OCI-LY3 (cell line): Measurements from ENCODE around the gene ANKRD2.

Experiments
- H2AFZ ChIP-seq: fragments of 200-600, 300-600 bp; shearing (Covaris generic); 2 replicates; pipeline ENCODE4 v1.6.0; 2014; ENCODE audit warnings: antibody characterized with exemption, low read depth, low read length
- H3K27ac ChIP-seq: fragments of 200-600, 300-600 bp; sonication (generic); 2 replicates; pipeline ENCODE4 v1.5.1; 2014; ENCODE audit warnings: mild to moderate bottlenecking, low read length, moderate library complexity, mixed read lengths
- H3K27me3 ChIP-seq: fragments of 200-600, 300-600 bp; sonication (generic); 2 replicates; pipeline ENCODE4 v1.6.1; 2014; ENCODE audit warnings: low read depth, low read length, mixed read lengths
- H3K36me3 ChIP-seq: fragments of 200-600, 300-600 bp; sonication (generic); replicated peaks from 2 replicates; pipeline ENCODE3; 2014; ENCODE audit warnings: low read depth, low read length, mixed read lengths
- H3K4me1 ChIP-seq: fragments of 300-600, 200-600 bp; sonication (generic); 2 replicates; pipeline ENCODE4 v1.6.1; 2014; ENCODE audit warnings: low read length, mixed read lengths
- H3K4me2 ChIP-seq: fragments of 200-600, 300-600 bp; sonication (generic); 2 replicates; pipeline ENCODE4 v1.6.1; 2014; ENCODE audit warnings: low read length, mixed read lengths
- H3K4me3 ChIP-seq: fragments of 300-600, 200-600 bp; sonication (generic); 2 replicates; pipeline ENCODE4 v1.5.1; 2014; ENCODE audit warnings: antibody characterized with exemption, mild to moderate bottlenecking, low read length, moderate library complexity
- H3K79me2 ChIP-seq: fragments of 300-600, 200-600 bp; shearing (Covaris generic); 2 replicates; pipeline ENCODE4 v1.6.1; 2014; ENCODE audit warnings: mild to moderate bottlenecking, low read length, mixed read lengths
- H3K9ac ChIP-seq: fragments of 300-600, 200-600 bp; shearing (Covaris generic); 2 replicates; pipeline ENCODE4 v1.6.0; 2014; ENCODE audit warnings: mild to moderate bottlenecking, low read length, moderate library complexity
- H3K9me3 ChIP-seq: fragments of 200-600, 300-600 bp; shearing (Covaris generic); 2 replicates; pipeline ENCODE4 v1.6.1; 2014; ENCODE audit warnings: low read length, mixed read lengths; ENCODE audit not compliant: insufficient read depth
- H4K20me1 ChIP-seq: fragments of 200-600, 300-600 bp; sonication (generic); 2 replicates; pipeline ENCODE4 v1.6.1; 2016; ENCODE audit warnings: low read length, mixed read lengths; ENCODE audit not compliant: insufficient read depth
- CTCF ChIP-seq: fragments of 200-600, 300-600 bp; sonication (generic); IDR thresholded peaks from 2 replicates; pipeline ENCODE4 v1.5.1; 2014; ENCODE audit warnings: antibody characterized with exemption, low read length, low read depth
- EZH2phosphoT487 ChIP-seq: fragments of 200-600 bp; shearing (Covaris generic); IDR thresholded peaks from 2 replicates; pipeline ENCODE4 v1.6.1; 2018; ENCODE audit warnings: antibody characterized with exemption, mixed run types, low read depth

Gene ANKRD2

GRCh38 chr10:97572214-97572989, at the start of gene ANKRD2:
TSS of gene ANKRD2 (plus strand) at chr10:97572779. CDS start at chr10:97572789, 10 bp downstream.
- Histone ChIP-seq H3K9ac (no peak within 1 kb of the TSS), H2AFZ (peak within 1 kb of the TSS; percentile 33; the same call in 1 of the 2 replicates), H3K4me1 (no peaks in the 10 kb centered on the region)

GRCh38 chr10:97522937-97523336, 49.6 kb upstream of the ANKRD2 start:
- Histone ChIP-seq H3K27me3 (peaks cover 13% of the 10 kb centered on the region; the same call in 1 of the 2 replicates), H3K79me2 (no peaks in the 10 kb centered on the region), H3K27ac (no peak overlapping the region), H3K4me2 (no peak overlapping the region), H4K20me1 (no peaks in the 10 kb centered on the region), H3K9ac (no peak overlapping the region), H3K36me3 (no peaks in the 10 kb centered on the region), H3K4me3 (no peak overlapping the region), H3K4me1 (no peaks in the 10 kb centered on the region), H3K9me3 (no peaks in the 10 kb centered on the region), H2AFZ (no peak overlapping the region)
- no peak for TF ChIP-seq EZH2phosphoT487
- no peak for TF ChIP-seq CTCF

More at GRCh38 chr10:97572214-97572989, at the start of gene ANKRD2:
- TF ChIP-seq EZH2phosphoT487: no peak
- TF ChIP-seq CTCF: peak; percentile 66
- H3K27me3 ChIP-seq: no peaks in the 10 kb centered on the region
- H4K20me1 ChIP-seq: no peaks in the 10 kb centered on the region
- H3K27ac ChIP-seq: no peak within 1 kb of the TSS
- no peak within 1 kb of the TSS for H3K4me3 ChIP-seq
- H3K4me2 ChIP-seq: no peak within 1 kb of the TSS
- H3K36me3 ChIP-seq: no peaks in the 10 kb centered on the region
- no peaks in the 10 kb centered on the region for H3K79me2 ChIP-seq
- no peaks in the 10 kb centered on the region for H3K9me3 ChIP-seq

GRCh38 chr10:97525086-97525485, 47.5 kb upstream of the ANKRD2 start:
- no peak overlapping the region for H3K27ac ChIP-seq
- H3K79me2 ChIP-seq: no peaks in the 10 kb centered on the region
- H3K4me2 ChIP-seq: no peak overlapping the region

More at GRCh38 chr10:97525086-97525485, 47.5 kb upstream of the ANKRD2 start:
- Histone ChIP-seq H3K9me3 (no peaks in the 10 kb centered on the region), H4K20me1 (no peaks in the 10 kb centered on the region), H3K4me3 (no peak overlapping the region), H3K36me3 (no peaks in the 10 kb centered on the region), H2AFZ (no peak overlapping the region), H3K4me1 (no peaks in the 10 kb centered on the region), H3K27me3 (0 out of 2 replicates have a peak, but pooled peaks cover 6% of the 10 kb centered on the region), H3K9ac (no peak overlapping the region)
- TF ChIP-seq EZH2phosphoT487: no peak
- no peak for TF ChIP-seq CTCF
